ENCODE data around the gene ACR.

ACR gene

DNA sequence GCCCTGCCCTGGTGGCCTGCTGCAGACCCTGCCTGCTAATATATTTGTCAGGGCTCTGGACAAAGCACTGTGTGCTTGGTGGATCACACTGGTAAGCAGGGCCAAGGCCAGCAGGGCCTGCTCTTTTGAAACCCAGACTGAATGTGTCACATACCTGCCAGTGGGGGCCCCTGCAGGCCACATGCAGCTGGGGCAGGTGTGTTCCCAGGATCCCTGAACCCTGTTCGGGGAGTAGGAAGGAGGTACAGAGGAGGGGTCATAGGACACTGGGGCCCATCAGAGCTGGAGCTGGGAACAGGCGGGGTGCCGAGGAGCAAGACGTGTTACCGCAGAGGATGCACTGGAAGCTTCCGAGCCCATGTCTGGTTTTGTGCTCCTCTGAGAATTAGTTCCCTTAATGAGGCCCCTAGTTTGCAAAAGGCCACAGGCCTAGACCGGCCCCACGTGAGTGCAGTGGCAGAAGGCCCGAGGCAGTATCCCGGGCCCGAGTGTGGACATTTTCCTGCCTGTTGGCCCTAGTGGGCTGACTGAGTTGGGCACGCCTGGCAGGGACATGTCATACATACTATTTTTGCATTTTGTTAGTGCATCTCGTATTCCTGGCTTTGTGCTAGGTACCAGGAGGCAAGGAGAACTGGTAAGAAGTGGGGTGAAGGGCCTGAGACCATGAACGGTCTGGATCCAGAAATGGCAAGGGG is 11.2 kb upstream of the ACR start:
- no peak overlapping the region for H3K4ac ChIP-seq (ENCODE audit: low read length)
- no peak overlapping the region for H3K4me2 ChIP-seq (ENCODE audit: insufficient read depth, low read length, poor library complexity, severe bottlenecking)
- no peak for DNase-seq (ENCODE audit: low spot score)

DNA sequence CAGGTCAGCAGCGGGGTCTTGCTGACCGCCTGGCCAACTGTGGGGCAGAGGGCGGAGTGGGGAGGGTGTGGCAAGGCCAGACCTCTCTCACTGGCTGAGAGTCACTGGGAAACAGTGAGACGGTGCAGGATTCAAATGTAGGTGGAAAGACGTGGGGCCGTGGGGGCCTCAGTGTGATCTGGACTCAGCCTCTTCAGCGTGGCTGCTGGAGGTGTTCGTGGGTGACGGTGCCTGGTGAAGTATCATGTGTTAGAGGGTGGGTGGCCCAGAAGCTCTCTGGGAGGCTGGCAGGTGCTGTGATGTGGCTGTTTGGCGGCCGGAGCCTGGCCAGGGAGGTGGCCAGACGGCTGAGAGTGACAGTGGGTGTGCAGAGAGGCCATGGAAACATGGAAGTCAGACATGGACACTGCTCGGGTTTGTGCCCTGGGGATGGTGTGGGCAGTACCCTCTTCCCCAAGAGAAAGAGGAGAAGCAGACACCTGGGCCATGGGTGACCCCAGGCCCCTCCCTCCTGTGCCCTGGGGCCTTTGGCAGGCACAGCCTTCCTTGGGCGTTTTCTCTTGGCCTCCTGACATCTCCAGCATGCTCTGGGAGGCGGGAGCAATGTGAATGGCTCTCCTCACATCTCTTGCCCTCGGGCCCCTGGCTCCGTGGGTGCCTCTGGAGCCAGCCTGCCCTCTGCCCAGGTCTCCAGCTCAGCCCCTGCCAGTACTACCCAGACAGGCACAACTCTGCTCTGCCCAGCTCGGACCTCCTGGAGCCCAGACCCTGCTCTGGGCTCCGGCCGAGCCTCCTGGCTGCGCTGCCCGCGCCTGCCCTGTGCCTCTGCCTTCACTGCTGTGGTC is 10.1 kb upstream of the ACR start:
- Histone ChIP-seq H2AK5ac (ENCODE audit: low read depth, low read length) (no peak overlapping the region), H3K4ac (ENCODE audit: low read length) (no peak overlapping the region), H3K4me2 (ENCODE audit: insufficient read depth, low read length, poor library complexity, severe bottlenecking) (no peak overlapping the region), H3K27me3 (ENCODE audit: control insufficient read depth in 3 of 3, insufficient read depth in 3 of 3, low read depth in 1 of 3, low read length in 3 of 3) (peaks cover 0 to 19% (median 0%) of the 10 kb centered on the region in 3 experiments), H4K8ac (ENCODE audit: low read depth, low read length) (no peak overlapping the region), H2BK12ac (ENCODE audit: low read length) (no peak overlapping the region), H3K23ac (ENCODE audit: low read depth, low read length, poor library complexity) (no peak overlapping the region), H2AFZ (ENCODE audit: low read length) (no peak overlapping the region), H3K79me1 (ENCODE audit: low read depth, low read length) (peaks cover 7% of the 10 kb centered on the region), H2BK5ac (ENCODE audit: low read length) (no peak overlapping the region), H3K9me3 (replicated peaks in 1 of 2; ENCODE audit: control insufficient read depth in 2 of 2, insufficient read depth in 1 of 2, low read depth in 1 of 2, low read length in 2 of 2) (no peaks in the 10 kb centered on the region), H3K14ac (ENCODE audit: low read length) (no peak overlapping the region), H3K9ac (ENCODE audit: low read depth, low read length, poor library complexity) (peak overlapping the region; percentile 30), H2BK120ac (ENCODE audit: low read depth, low read length) (no peak overlapping the region), H2BK15ac (ENCODE audit: low read length) (no peak overlapping the region), H3K4me3 (ENCODE audit: low read length in 2 of 2) (no peak overlapping the region), H3K36me3 (replicated peaks in 1 of 2; ENCODE audit: control insufficient read depth in 2 of 2, insufficient read depth in 2 of 2, low read length in 2 of 2) (peaks cover 18 to 59% of the 10 kb centered on the region in 2 donors), H3K18ac (ENCODE audit: low read length) (no peak overlapping the region), H3K4me1 (ENCODE audit: control insufficient read depth in 2 of 2, insufficient read depth in 1 of 2, low read depth in 1 of 2, low read length in 2 of 2) (peaks cover 0 to 2% of the 10 kb centered on the region in 2 donors), H3K27ac (replicated peaks; ENCODE audit: low read length) (no peak overlapping the region), H4K91ac (ENCODE audit: low read depth, low read length, poor library complexity) (no peak overlapping the region)
- DNase-seq (ENCODE audit: low spot score) = no peak
- WGBS, 2 donors (ENCODE audit: extremely low coverage in 2 of 2, insufficient read length in 2 of 2, insufficient replicate concordance in 1 of 2) = no CpG with 5 or more reads among the region's 23 CpGs

More for the DNA sequence above, 11.2 kb upstream of the ACR start:
- Histone ChIP-seq H2AFZ (ENCODE audit: low read length) (no peak overlapping the region), H3K4me3 (ENCODE audit: low read length in 2 of 2) (no peak overlapping the region), H3K18ac (ENCODE audit: low read length) (no peak overlapping the region), H3K27me3 (ENCODE audit: control insufficient read depth in 3 of 3, insufficient read depth in 3 of 3, low read depth in 1 of 3, low read length in 3 of 3) (peaks cover 0 to 19% (median 0%) of the 10 kb centered on the region in 3 experiments), H4K8ac (ENCODE audit: low read depth, low read length) (no peak overlapping the region), H2BK12ac (ENCODE audit: low read length) (no peak overlapping the region), H3K27ac (replicated peaks; ENCODE audit: low read length) (no peak overlapping the region), H3K79me1 (ENCODE audit: low read depth, low read length) (peaks cover 4% of the 10 kb centered on the region), H2BK120ac (ENCODE audit: low read depth, low read length) (no peak overlapping the region), H3K9me3 (replicated peaks in 1 of 2; ENCODE audit: control insufficient read depth in 2 of 2, insufficient read depth in 1 of 2, low read depth in 1 of 2, low read length in 2 of 2) (no peaks in the 10 kb centered on the region), H2AK5ac (ENCODE audit: low read depth, low read length) (no peak overlapping the region), H3K4me1 (ENCODE audit: control insufficient read depth in 2 of 2, insufficient read depth in 1 of 2, low read depth in 1 of 2, low read length in 2 of 2) (peaks cover 0 to 1% of the 10 kb centered on the region in 2 donors), H3K9ac (ENCODE audit: low read depth, low read length, poor library complexity) (no peak overlapping the region), H3K23ac (ENCODE audit: low read depth, low read length, poor library complexity) (no peak overlapping the region), H2BK15ac (ENCODE audit: low read length) (no peak overlapping the region), H4K91ac (ENCODE audit: low read depth, low read length, poor library complexity) (no peak overlapping the region), H3K14ac (ENCODE audit: low read length) (no peak overlapping the region), H3K36me3 (replicated peaks in 1 of 2; ENCODE audit: control insufficient read depth in 2 of 2, insufficient read depth in 2 of 2, low read length in 2 of 2) (peaks cover 21 to 70% of the 10 kb centered on the region in 2 donors), H2BK5ac (ENCODE audit: low read length) (no peak overlapping the region)
- no CpG with 5 or more reads among the region's 14 CpGs for WGBS, 2 donors (ENCODE audit: extremely low coverage in 2 of 2, insufficient read length in 2 of 2, insufficient replicate concordance in 1 of 2)

DNA sequence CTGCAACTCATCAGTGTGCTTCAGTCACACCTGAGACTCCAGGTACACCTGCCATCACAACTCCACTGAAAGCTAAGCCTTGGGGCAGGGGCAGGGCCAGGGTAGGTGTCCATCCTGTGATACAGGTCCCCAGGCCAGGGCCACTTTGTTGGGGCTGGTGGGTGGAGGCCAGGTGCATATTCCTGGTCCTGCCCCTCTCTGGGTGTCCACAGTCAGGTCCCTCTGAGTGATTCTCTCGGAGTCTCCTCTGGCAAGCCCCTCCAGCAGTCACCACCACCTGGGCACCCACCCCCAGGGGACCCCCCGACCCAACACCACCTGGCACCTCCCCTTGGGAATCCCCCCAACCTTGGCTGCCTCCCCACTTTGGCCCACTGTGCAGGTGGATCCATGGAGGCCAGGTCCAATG is 9.5 kb upstream of the ACR start:
- Histone ChIP-seq H4K8ac (ENCODE audit: low read depth, low read length) (no peak overlapping the region), H3K4me2 (ENCODE audit: insufficient read depth, low read length, poor library complexity, severe bottlenecking) (no peak overlapping the region), H3K79me1 (ENCODE audit: low read depth, low read length) (peaks cover 7% of the 10 kb centered on the region), H3K23ac (ENCODE audit: low read depth, low read length, poor library complexity) (no peak overlapping the region), H3K36me3 (replicated peaks in 1 of 2; ENCODE audit: control insufficient read depth in 2 of 2, insufficient read depth in 2 of 2, low read length in 2 of 2) (peaks cover 18 to 53% of the 10 kb centered on the region in 2 donors), H3K4me1 (ENCODE audit: control insufficient read depth in 2 of 2, insufficient read depth in 1 of 2, low read depth in 1 of 2, low read length in 2 of 2) (peaks cover 0 to 6% of the 10 kb centered on the region in 2 donors), H2AFZ (ENCODE audit: low read length) (no peak overlapping the region), H3K4ac (ENCODE audit: low read length) (no peak overlapping the region), H2BK15ac (ENCODE audit: low read length) (no peak overlapping the region), H3K14ac (ENCODE audit: low read length) (no peak overlapping the region), H3K9ac (ENCODE audit: low read depth, low read length, poor library complexity) (peak overlapping the region; percentile 30), H3K27ac (replicated peaks; ENCODE audit: low read length) (no peak overlapping the region), H3K18ac (ENCODE audit: low read length) (peak overlapping the region; percentile 16), H3K4me3 (ENCODE audit: low read length in 2 of 2) (no peak overlapping the region), H2BK12ac (ENCODE audit: low read length) (no peak overlapping the region), H2BK120ac (ENCODE audit: low read depth, low read length) (no peak overlapping the region), H4K91ac (ENCODE audit: low read depth, low read length, poor library complexity) (no peak overlapping the region), H2BK5ac (ENCODE audit: low read length) (no peak overlapping the region), H3K27me3 (ENCODE audit: control insufficient read depth in 3 of 3, insufficient read depth in 3 of 3, low read depth in 1 of 3, low read length in 3 of 3) (peaks cover 0 to 19% (median 0%) of the 10 kb centered on the region in 3 experiments), H3K9me3 (replicated peaks in 1 of 2; ENCODE audit: control insufficient read depth in 2 of 2, insufficient read depth in 1 of 2, low read depth in 1 of 2, low read length in 2 of 2) (no peaks in the 10 kb centered on the region), H2AK5ac (ENCODE audit: low read depth, low read length) (no peak overlapping the region)
- DNase-seq (ENCODE audit: low spot score) = no peak
- no CpG with 5 or more reads among the region's 2 CpGs for WGBS, 2 donors (ENCODE audit: extremely low coverage in 2 of 2, insufficient read length in 2 of 2, insufficient replicate concordance in 1 of 2)
